MCF 10A (cell line): ENCODE results near the gene LSM11. TPM values are rescaled to one million over a fixed set of nuclear protein-coding genes. Genes with fewer than 3 reads are reported as not detected.

Experiments used
- BruUV-seq: library from RNA; stranded (reverse); fragments of 400-500 nt; replicated peaks from 2 replicates; lab custom pipeline; 2021; lab: Mats Ljungman, UMichigan
- CTCF ChIA-PET: fragments of 300-600 bp; sonication (Branson Sonifier 250); formaldehyde crosslinking; extraction: SDS; loops from one replicate; lab custom pipeline; 2021; ENCODE audit warnings: antibody characterized with exemption, inconsistent platforms; lab: Yijun Ruan, JAX
- POLR2A ChIA-PET: fragments of 300-600, 350-650 bp; sonication (Branson Sonifier 250); formaldehyde crosslinking; extraction: SDS; loops from one replicate; lab custom pipeline; 2020; ENCODE audit warnings: antibody characterized with exemption, inconsistent platforms; lab: Yijun Ruan, JAX
- DNase-seq: peaks from one replicate; pipeline ENCODE4 v3.0.0-alpha.2; 2018; ENCODE audit not compliant: unreplicated experiment
- H3K27ac Mint-ChIP-seq: one replicate; pipeline ENCODE4 v1.8.0; 2022; ENCODE audit warnings: mild to moderate bottlenecking, low read depth, mixed read lengths; ENCODE audit not compliant: unreplicated experiment
- H3K27me3 Mint-ChIP-seq: one replicate; pipeline ENCODE4 v1.8.0; 2022; ENCODE audit warnings: mixed read lengths; ENCODE audit not compliant: insufficient read depth, unreplicated experiment
- H3K36me3 Mint-ChIP-seq: one replicate; pipeline ENCODE4 v1.8.0; 2022; ENCODE audit warnings: mild to moderate bottlenecking, moderate library complexity, mixed read lengths; ENCODE audit not compliant: insufficient read depth, unreplicated experiment
- H3K4me1 Mint-ChIP-seq: one replicate; pipeline ENCODE4 v1.8.0; 2022; ENCODE audit warnings: mixed read lengths; ENCODE audit not compliant: insufficient read depth, unreplicated experiment
- H3K4me3 Mint-ChIP-seq: one replicate; pipeline ENCODE4 v1.8.0; 2022; ENCODE audit warnings: mild to moderate bottlenecking, moderate library complexity, mixed read lengths; ENCODE audit not compliant: unreplicated experiment
- H3K9me3 Mint-ChIP-seq: one replicate; pipeline ENCODE4 v1.8.0; 2022; ENCODE audit warnings: mixed read lengths; ENCODE audit not compliant: unreplicated experiment
- CTCF ChIP-seq: fragments of 200-600 bp; IDR thresholded peaks from one replicate; pipeline ENCODE4 v1.8.0; 2022; ENCODE audit warnings: antibody characterized with exemption, mild to moderate bottlenecking; ENCODE audit not compliant: unreplicated experiment
- intact Hi-C: fragments of 100-400 bp; cut with micrococcal nuclease; formaldehyde crosslinking; loops from 2 replicates; pipeline ENCODE4 v1.14.1; 2022
- total RNA-seq: library from RNA; stranded (reverse); gene quantifications from 2 replicates; pipeline ENCODE4 v1.2.3, GENCODE V29; 2022

The LSM11 gene
- total RNA-seq, 1 experiment from 2014 or later: 3.4 TPM

- POLR2A ChIA-PET: no interaction called here
- Mint-ChIP-seq H3K36me3 (no peaks in the 10 kb centered on the region), H3K4me1 (peaks cover 9% of the 10 kb centered on the region), H3K27me3 (no peaks in the 10 kb centered on the region), H3K4me3 (no peak overlapping the region), H3K9me3 (no peaks in the 10 kb centered on the region), H3K27ac (no peak overlapping the region)
- no peak for DNase-seq
- intact Hi-C loops: loop anchor here (10.0 kb wide), 1 partner anchor 139 kb away; the partner anchor contains the start of gene ADAM19
- BruUV-seq: no TSS peak
- no peak for TF ChIP-seq CTCF
- CTCF ChIA-PET: no interaction called here
Measured at GRCh38 chr5:157713830-157714595, 29.5 kb upstream of the LSM11 start.

GRCh38 chr5:157714596-157714864, 29.0 kb upstream of the LSM11 start:
- H3K4me3 Mint-ChIP-seq: no peak overlapping the region
- ChIA-PET CTCF (interaction anchor here (6.7 kb wide), 1 partner anchor 386 kb away, joined by 79 read pairs; no protein-coding TSS in a partner anchor), POLR2A (interaction anchor here (1.0 kb wide), 1 partner anchor 17 kb away, joined by 3 read pairs; the partner anchor contains the start of gene THG1L)
- no peak overlapping the region for H3K27ac Mint-ChIP-seq
- H3K9me3 Mint-ChIP-seq: no peaks in the 10 kb centered on the region
- intact Hi-C loops: loop anchor here (10.0 kb wide), 1 partner anchor 140 kb away; the partner anchor contains the start of gene ADAM19
- peaks cover 9% of the 10 kb centered on the region for H3K4me1 Mint-ChIP-seq
- BruUV-seq: no TSS peak
- no peaks in the 10 kb centered on the region for H3K36me3 Mint-ChIP-seq
- no peak for DNase-seq
- TF ChIP-seq CTCF: no peak
- H3K27me3 Mint-ChIP-seq: no peaks in the 10 kb centered on the region

GRCh38 chr5:157718519-157718918, 25.0 kb upstream of the LSM11 start:
- ChIA-PET CTCF (interaction anchor here (0.6 to 8.1 kb wide), 62 partner anchors 9 to 672 kb away, joined by 3 to 137 read pairs (median 5); partner anchors contain the start of genes LSM11 and THG1L), POLR2A (interaction anchor here (0.8 to 1.3 kb wide), 2 partner anchors 13 to 390 kb away, joined by 3 to 5 read pairs; partner anchors contain the start of gene THG1L)
- Mint-ChIP-seq H3K4me1 (no peaks in the 10 kb centered on the region), H3K4me3 (no peak overlapping the region), H3K36me3 (no peaks in the 10 kb centered on the region), H3K27me3 (no peaks in the 10 kb centered on the region), H3K27ac (no peak overlapping the region), H3K9me3 (no peaks in the 10 kb centered on the region)
- intact Hi-C loops: loop anchor here (1.0 to 10.0 kb wide), 8 partner anchors 49 to 571 kb away; partner anchors contain the start of gene ADAM19
- BruUV-seq: no TSS peak
- peak; percentile 69 for DNase-seq
- peak; percentile 83 for TF ChIP-seq CTCF

- BruUV-seq: no TSS peak
- no peak for TF ChIP-seq CTCF
- no peak for DNase-seq
- ChIA-PET CTCF (interaction anchor here (0.6 to 8.1 kb wide), 49 partner anchors 9 to 671 kb away, joined by 3 to 137 read pairs (median 6); partner anchors contain the start of genes LSM11 and THG1L), POLR2A (interaction anchor here (0.8 to 1.3 kb wide), 2 partner anchors 12 to 391 kb away, joined by 3 to 5 read pairs; partner anchors contain the start of gene THG1L)
- Mint-ChIP-seq H3K36me3 (no peaks in the 10 kb centered on the region), H3K4me3 (no peak overlapping the region), H3K9me3 (no peaks in the 10 kb centered on the region), H3K27me3 (no peaks in the 10 kb centered on the region), H3K27ac (no peak overlapping the region), H3K4me1 (no peaks in the 10 kb centered on the region)
- intact Hi-C loops: loop anchor here (5.0 to 10.0 kb wide), 4 partner anchors 144 to 572 kb away; partner anchors contain the start of gene ADAM19
Measured at GRCh38 chr5:157719245-157719644, 24.3 kb upstream of the LSM11 start.
